GM18870 (cell line): ENCODE results near the gene HMGCL.

Experiments used
- ATAC-seq: cut with Tn5 transposase; IDR thresholded peaks from one replicate; pipeline ENCODE4 v1.9.1; 2021; ENCODE audit warnings: moderate library complexity; ENCODE audit not compliant: unreplicated experiment

Gene HMGCL

GRCh38 chr1:23779826-23780371 lies 45.3 kb downstream of the HMGCL start:
- no peak for ATAC-seq

DNA sequence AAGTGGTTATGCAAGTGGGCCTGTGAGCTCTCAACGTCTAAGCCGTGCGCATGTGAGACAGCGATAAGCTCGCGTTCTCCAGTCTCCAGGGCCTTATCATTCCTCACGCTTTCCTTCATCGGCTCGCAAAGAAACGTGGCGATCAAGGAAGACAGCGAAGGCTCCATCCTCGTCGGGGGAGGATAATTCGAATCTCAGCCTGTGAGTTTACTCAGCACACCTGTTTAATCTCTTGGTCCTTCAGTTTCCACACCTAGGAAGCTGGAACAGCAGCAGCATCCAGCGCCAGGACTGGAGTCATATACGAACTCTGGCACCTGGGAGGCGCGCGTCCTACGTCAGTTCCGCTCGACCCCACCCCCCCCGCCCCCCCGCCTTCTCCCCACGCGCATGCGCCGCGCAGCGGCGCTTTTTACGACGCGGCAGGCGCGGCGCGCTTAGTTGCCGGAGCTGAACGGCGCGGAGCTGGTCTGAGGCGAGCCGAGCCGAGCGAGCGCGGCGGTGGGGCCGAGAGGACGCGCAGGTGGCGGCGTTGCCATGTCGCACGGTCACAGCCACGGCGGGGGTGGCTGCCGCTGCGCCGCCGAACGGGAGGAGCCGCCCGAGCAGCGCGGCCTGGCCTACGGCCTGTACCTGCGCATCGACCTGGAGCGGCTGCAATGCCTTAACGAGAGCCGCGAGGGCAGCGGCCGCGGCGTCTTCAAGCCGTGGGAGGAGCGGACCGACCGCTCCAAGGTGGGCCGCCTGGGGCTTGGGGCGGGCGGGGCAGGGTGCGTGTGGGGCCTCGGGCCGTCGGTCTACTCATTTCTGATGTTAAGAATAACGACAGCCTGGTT lies 47.0 kb downstream of the HMGCL start, which contains the start of gene PITHD1:
Gene PITHD1, plus strand, starts transcription at position 440 of the 836 bp plus-strand sequence. Its CDS starts 98 bp downstream, at position 538.
- peak; percentile 42 for ATAC-seq

- ATAC-seq, result no peak
Measured at GRCh38 chr1:23776217-23776616, 49.0 kb downstream of the HMGCL start.

DNA sequence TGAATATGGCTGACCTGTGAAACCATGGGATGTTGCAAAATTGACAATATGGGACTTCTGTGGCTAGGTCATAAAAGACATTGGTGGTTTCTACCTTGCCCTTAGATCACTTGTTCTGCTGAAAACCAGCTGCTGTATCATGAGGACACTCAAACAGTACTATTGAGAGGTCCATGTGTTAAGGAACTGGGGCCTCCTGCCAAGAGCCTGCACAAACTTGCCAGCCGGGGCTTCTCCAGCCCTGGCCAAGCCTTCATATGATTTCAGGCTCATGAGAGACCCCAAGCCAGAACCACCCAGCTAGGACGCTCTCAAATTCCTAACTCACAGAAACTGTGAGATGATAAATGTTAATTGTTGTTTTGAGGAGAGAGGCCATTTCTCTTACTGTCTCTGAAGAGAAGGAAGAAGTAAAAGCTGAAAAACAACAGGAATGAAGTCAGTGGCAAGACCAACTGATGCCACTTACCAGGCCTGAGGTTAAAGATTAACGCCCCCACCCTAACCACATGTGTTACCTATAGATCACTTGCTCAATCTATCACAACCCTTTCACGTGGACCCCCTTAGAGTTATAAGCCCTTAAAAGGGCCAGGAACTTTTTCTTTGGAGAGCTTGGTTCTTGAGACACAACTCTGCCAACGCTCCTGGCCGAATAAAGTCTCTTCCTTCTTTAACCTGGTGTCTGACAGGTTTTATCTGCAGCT lies 50.9 kb downstream of the HMGCL start:
- ATAC-seq, result no peak

DNA sequence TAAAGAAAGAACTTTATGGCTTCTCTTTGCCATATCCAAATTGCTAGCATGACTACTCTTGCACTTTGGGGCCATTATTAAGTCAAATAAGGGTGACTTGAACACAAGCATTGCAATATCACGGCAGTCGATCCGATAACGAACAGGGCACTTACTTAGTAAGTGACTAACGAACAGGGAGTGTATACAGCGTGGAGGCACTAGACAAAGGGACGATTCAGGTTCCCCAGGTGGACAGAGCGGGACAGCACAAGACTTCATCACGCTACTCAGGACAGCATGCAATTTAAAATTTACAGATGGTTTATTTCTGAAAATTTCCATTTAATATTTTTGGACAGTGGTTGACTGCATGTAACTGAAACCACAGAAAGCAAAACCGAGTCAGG lies 52.4 kb downstream of the HMGCL start:
- no peak for ATAC-seq

DNA sequence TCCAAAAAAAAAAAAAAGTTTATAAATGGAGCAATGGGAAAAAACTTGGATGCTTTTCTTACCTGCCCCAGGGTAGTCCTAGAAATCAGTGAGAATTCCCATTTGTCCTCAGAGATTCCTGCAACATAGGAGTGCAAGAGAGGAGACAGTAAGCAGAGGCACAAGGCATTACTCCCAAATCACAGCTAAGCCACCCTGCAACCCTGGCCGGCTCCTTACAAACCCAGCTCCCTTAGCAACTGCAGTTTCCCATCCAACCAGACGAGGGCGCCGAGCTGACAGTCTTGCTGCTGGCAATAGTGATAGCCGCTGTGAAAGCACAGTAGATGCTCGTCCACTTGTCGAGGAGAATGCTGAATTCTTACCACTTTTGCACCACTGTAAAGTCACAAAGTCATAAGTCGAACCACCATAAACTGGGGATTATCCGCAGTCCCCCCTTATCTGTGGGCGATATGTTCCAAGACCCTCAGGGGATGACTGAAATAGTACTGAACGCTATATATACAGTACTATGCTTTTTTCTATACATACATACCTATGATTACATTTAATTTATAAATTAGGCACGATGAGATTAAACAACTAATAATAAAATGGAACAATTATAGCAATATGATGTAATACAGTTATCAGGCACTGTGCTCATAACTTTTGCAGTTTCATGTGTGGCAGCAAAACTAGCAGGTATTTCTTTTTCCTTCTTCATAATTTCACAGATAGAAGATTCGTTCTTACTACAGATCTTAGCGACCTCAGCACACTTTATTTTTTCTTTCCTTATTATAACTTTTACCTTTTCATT lies 53.0 kb downstream of the HMGCL start:
- peak; percentile 55 for ATAC-seq

DNA sequence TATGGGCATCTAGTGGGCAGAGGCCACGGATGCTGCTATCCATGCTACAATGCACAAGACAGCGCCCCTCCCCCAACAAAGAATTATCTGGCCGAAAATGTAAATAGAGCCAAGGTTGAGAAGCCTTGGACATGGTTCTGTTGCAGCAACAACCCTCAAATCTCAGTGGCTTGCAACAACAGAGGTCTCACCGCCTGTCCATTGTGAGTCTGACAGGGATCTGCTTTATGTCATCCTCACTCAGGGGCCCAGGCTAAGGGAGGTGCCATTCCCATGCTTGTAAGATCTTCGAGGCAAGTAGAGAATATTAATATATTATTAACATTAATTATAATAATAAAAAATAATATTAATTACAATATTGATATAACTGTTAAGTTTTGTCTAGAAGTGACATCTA lies 56.5 kb downstream of the HMGCL start:
- no peak for ATAC-seq

- no peak for ATAC-seq
Measured at GRCh38 chr1:23763041-23763577, 62.1 kb downstream of the HMGCL start.

GRCh38 chr1:23759277-23759676 lies 66.0 kb downstream of the HMGCL start:
- ATAC-seq, result no peak

DNA sequence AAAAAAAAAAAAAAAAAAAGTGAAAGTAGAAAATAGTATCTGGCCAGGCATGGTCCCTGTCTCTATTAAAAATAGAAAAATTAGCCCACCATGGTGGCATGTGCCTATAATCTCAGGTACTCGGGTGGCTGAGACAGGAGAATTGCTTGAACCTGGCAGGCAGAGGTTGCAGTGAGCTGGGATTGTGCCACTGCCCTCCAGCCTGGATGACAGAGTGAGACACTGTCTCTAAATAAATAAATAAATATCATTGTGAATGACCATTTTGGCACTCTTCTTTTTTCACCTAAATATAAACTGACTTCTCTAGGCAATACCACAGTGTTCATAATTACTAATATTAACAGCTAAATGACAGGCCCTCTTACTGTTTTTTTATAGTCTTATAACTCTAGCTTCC lies 67.4 kb downstream of the HMGCL start:
- ATAC-seq, result no peak

DNA sequence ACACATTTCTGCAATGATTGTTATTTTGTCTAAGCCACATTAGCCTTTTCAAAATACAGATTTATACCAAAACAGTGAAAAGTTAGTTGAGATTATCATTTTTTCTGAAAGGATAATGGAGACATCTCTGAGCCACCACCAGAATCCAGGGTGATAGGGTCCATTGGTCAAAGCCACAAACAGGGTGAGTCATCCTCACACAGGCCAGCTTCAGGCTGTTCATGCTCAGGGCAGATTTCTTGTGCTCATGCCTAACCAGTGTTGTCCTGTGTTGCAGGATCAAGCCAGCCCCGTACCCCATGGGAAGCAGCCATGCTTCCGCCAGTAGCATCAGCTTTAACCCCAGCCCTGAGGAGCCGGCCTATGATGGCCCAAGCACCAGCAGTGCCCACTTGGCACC lies 68.6 kb downstream of the HMGCL start:
- ATAC-seq, result no peak

- no peak for ATAC-seq
Measured at GRCh38 chr1:23752909-23753308, 72.3 kb downstream of the HMGCL start.
